ENCODE measurements around the gene NFXL1. TPM values are rescaled to one million over a fixed set of nuclear protein-coding genes. Genes with fewer than 3 reads are reported as not detected.

NFXL1 gene
- polyA plus RNA-seq, 2 of the 4 experiments (the other 2 are of a cell fraction) = 7.1 to 15.7 TPM

GRCh38 chr4:47829438-47829837 is 84.9 kb downstream of the NFXL1 start:
- FAIRE-seq (no peak), DNase-seq (ENCODE audit: low read depth in 1 of 2, low spot score in 1 of 2) (no peak), ATAC-seq (no peak)
- POLR2A ChIA-PET = no interaction called here
- Histone ChIP-seq H3K4me3 (no peak overlapping the region), H3K9me3 (peaks cover 3% of the 10 kb centered on the region; the same call in 1 of the 3 replicates), H3K27ac (no peak overlapping the region), H3K4me2 (no peak overlapping the region), H3K4me1 (no peaks in the 10 kb centered on the region)
- TF ChIP-seq ZFP36 (IDR thresholded peaks at IDR 0.05; ENCODE audit: borderline replicate concordance, partially characterized antibody) (no peak), NR3C1 (IDR thresholded peaks at IDR 0.05) (no peak), FOXS1 (CRISPR knock-in tag; IDR thresholded peaks at IDR 0.05) (no peak), POLR2A (IDR thresholded peaks at IDR 0.05; ENCODE audit: low read length) (no peak), FOSL2 (IDR thresholded peaks at IDR 0.05) (no peak), FOSL2 (CRISPR knock-in tag; IDR thresholded peaks at IDR 0.05) (no peak), RAD21 (conservative IDR thresholded peaks at IDR 0.05 in 1 of 2, IDR thresholded peaks at IDR 0.05 in 1 of 2) (no peak), ELK1 (IDR thresholded peaks at IDR 0.05; ENCODE audit: low read depth, low read length) (no peak), SMC3 (IDR thresholded peaks at IDR 0.05) (no peak), RCOR1 (IDR thresholded peaks at IDR 0.05; ENCODE audit: low read depth, low read length) (no peak), JUNB (IDR thresholded peaks at IDR 0.05) (no peak)
- CTCF ChIA-PET = interaction anchor here (1.0 to 1.8 kb wide), 2 partner anchors 33 to 124 kb away, joined by 4 to 8 read pairs; no protein-coding TSS in a partner anchor

GRCh38 chr4:47827343-47828047 is 86.9 kb downstream of the NFXL1 start:
- WGBS (ENCODE audit: missing lambda C conversion rate) = 7% methylated on average over 2 of the region's 2 CpGs
- Histone ChIP-seq H3K27ac (no peak overlapping the region), H3K4me3 (no peak overlapping the region), H3K4me2 (no peak overlapping the region), H3K9me3 (no peaks in the 10 kb centered on the region), H3K4me1 (no peaks in the 10 kb centered on the region)
- FAIRE-seq = no peak
- TF ChIP-seq BCL3 (IDR thresholded peaks at IDR 0.05) (no peak), TP53 (CRISPR knock-in tag; IDR thresholded peaks at IDR 0.05) (no peak), SMC3 (IDR thresholded peaks at IDR 0.05) (no peak)
- no peak for DNase-seq (ENCODE audit: low read depth in 1 of 2, low spot score in 1 of 2)
- no peak for ATAC-seq
- CTCF ChIA-PET = interaction anchor here (1.1 kb wide), 1 partner anchor 9 kb away, joined by 4 read pairs; no protein-coding TSS in a partner anchor
- POLR2A ChIA-PET = no interaction called here

- CTCF ChIA-PET = interaction anchor here (0.9 kb wide), 1 partner anchor 12 kb away, joined by 3 read pairs; no protein-coding TSS in a partner anchor
- H3K4me3 ChIP-seq = no peak overlapping the region
- H3K4me1 ChIP-seq = no peaks in the 10 kb centered on the region
- TF ChIP-seq RCOR1 (IDR thresholded peaks at IDR 0.05; ENCODE audit: low read depth, low read length) (no peak), REST (IDR thresholded peaks at IDR 0.05) (no peak), BCL3 (IDR thresholded peaks at IDR 0.05) (no peak), CBX2 (IDR thresholded peaks at IDR 0.05; ENCODE audit: borderline replicate concordance, low read depth) (no peak), TP53 (CRISPR knock-in tag; IDR thresholded peaks at IDR 0.05) (no peak), NFE2L2 (conservative IDR thresholded peaks at IDR 0.05; ENCODE audit: low read length) (no peak), POLR2AphosphoS2 (conservative IDR thresholded peaks at IDR 0.05; ENCODE audit: low read length) (no peak), CEBPB (IDR thresholded peaks at IDR 0.05) (no peak), NR3C1 (IDR thresholded peaks at IDR 0.05) (no peak), RAD21 (conservative IDR thresholded peaks at IDR 0.05 in 1 of 2, IDR thresholded peaks at IDR 0.05 in 1 of 2) (no peak), ELK1 (IDR thresholded peaks at IDR 0.05; ENCODE audit: low read depth, low read length) (no peak), TFCP2L1 (CRISPR knock-in tag; IDR thresholded peaks at IDR 0.05) (no peak), MAX (IDR thresholded peaks at IDR 0.05) (no peak)
- 40% methylated on average over 5 of the region's 7 CpGs for WGBS (ENCODE audit: missing lambda C conversion rate)
- FAIRE-seq = no peak
- POLR2A ChIA-PET = no interaction called here
- H3K4me2 ChIP-seq = no peak overlapping the region
- no peak for DNase-seq (ENCODE audit: low read depth in 1 of 2, low spot score in 1 of 2)
- no peak for ATAC-seq
- no peaks in the 10 kb centered on the region for H3K9me3 ChIP-seq
- H3K27ac ChIP-seq = no peak overlapping the region
Observed at GRCh38 chr4:47824840-47825239, 89.5 kb downstream of the NFXL1 start.
